ENCODE measurements around the gene GARIN3. TPM values are rescaled to one million over a fixed set of nuclear protein-coding genes. Genes with fewer than 3 reads are reported as not detected.

GARIN3 gene
- total RNA-seq, 1 experiment from 2014 or later: not detected

DNA sequence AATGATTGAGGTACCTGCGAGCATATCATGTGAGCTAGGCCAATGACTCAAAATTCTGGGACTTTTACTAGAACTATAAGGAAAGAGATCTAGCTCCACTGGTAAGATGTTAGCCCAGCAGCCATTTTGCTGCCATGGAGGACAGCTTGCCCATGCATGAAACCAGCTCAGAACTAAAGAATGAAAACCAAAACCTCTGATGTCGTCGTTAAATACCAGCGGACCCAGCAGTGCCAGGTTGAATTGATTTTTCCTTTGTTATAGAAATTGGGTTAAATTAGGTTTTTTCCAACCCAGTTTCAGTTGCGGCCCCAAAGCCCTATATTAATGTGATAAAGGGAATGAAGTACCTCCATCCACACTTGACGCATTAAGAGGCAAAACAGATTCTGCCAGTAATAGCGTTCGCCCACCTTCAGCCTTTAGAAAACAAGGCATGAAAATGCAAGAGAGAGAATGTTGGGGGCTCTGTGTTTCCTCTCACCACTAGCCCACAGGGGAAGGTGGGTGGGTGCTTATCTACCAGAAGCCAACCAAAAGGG, 9.1 kb upstream of the GARIN3 start:
- Histone ChIP-seq H3K14ac (ENCODE audit: insufficient read depth, low read length) (no peak overlapping the region), H3K27ac (ENCODE audit: insufficient read length, low read depth, low read length) (no peak overlapping the region), H4K8ac (replicated peaks; ENCODE audit: insufficient read length, low read depth, low read length) (no peak overlapping the region), H3K27me3 (ENCODE audit: insufficient read depth, low read length) (no peaks in the 10 kb centered on the region), H2BK120ac (ENCODE audit: low read depth, low read length, poor library complexity, severe bottlenecking) (no peak overlapping the region), H2AFZ (ENCODE audit: low read length) (no peak overlapping the region), H2BK5ac (ENCODE audit: insufficient read length, low read length) (no peak overlapping the region), H4K20me1 (ENCODE audit: control insufficient read depth, insufficient read depth, insufficient read length) (no peaks in the 10 kb centered on the region), H2BK12ac (ENCODE audit: insufficient read length, low read depth, low read length) (no peak overlapping the region), H3K4me2 (ENCODE audit: insufficient read depth, insufficient read length, low read length) (no peak overlapping the region), H3K23me2 (ENCODE audit: insufficient read length, low read depth, low read length, poor library complexity, severe bottlenecking) (no peaks in the 10 kb centered on the region), H2BK15ac (ENCODE audit: low read depth, low read length) (no peak overlapping the region), H4K91ac (ENCODE audit: insufficient read length, low read depth, low read length) (no peak overlapping the region), H3K79me2 (ENCODE audit: insufficient read depth, low read length) (no peaks in the 10 kb centered on the region), H4K5ac (ENCODE audit: insufficient read length, low read depth, low read length) (no peak overlapping the region), H3K56ac (ENCODE audit: insufficient read length, low read depth, low read length) (no peak overlapping the region), H3K9me3 (ENCODE audit: control insufficient read depth, low read depth, low read length) (no peaks in the 10 kb centered on the region), H3K9ac (ENCODE audit: extremely low read depth, insufficient read length, low read length) (no peak overlapping the region), H3K4me1 (ENCODE audit: insufficient read depth, low read length) (no peaks in the 10 kb centered on the region), H3K79me1 (ENCODE audit: insufficient read depth, low read depth, low read length, poor library complexity, severe bottlenecking) (no peaks in the 10 kb centered on the region), H3K18ac (ENCODE audit: insufficient read length, low read depth, low read length) (no peak overlapping the region), H3T11ph (ENCODE audit: low read length) (no peak overlapping the region), H2BK20ac (ENCODE audit: low read depth, low read length, poor library complexity, severe bottlenecking) (no peak overlapping the region), H2AK5ac (ENCODE audit: insufficient read length, low read length) (no peak overlapping the region), H3K23ac (ENCODE audit: insufficient read length, low read depth, low read length) (no peak overlapping the region), H3K4ac (ENCODE audit: low read depth, low read length) (no peak overlapping the region)
- H3K4me1 Mint-ChIP-seq: peaks cover 8 to 9% of the 10 kb centered on the region in 2 experiments; a peak in 3 of 4 replicates
- peaks cover 0 to 4% (median 0%) of the 10 kb centered on the region in 3 experiments; a peak in 2 of 7 replicates for H3K36me3 Mint-ChIP-seq (ENCODE audit: insufficient read depth in 1 of 3, low read depth in 3 of 3)
- H3K27me3 Mint-ChIP-seq (ENCODE audit: low read depth): peaks cover 19% of the 10 kb centered on the region
- H3K4me3 Mint-ChIP-seq: no peak overlapping the region
- H3K27ac Mint-ChIP-seq: no peak overlapping the region; a peak in 2 of 7 replicates
- no peak for DNase-seq
- no CpG with 5 or more reads among the region's 8 CpGs for WGBS (ENCODE audit: extremely low coverage, insufficient read length, low lambda C conversion rate)
- TF ChIP-seq, protein P1, sequence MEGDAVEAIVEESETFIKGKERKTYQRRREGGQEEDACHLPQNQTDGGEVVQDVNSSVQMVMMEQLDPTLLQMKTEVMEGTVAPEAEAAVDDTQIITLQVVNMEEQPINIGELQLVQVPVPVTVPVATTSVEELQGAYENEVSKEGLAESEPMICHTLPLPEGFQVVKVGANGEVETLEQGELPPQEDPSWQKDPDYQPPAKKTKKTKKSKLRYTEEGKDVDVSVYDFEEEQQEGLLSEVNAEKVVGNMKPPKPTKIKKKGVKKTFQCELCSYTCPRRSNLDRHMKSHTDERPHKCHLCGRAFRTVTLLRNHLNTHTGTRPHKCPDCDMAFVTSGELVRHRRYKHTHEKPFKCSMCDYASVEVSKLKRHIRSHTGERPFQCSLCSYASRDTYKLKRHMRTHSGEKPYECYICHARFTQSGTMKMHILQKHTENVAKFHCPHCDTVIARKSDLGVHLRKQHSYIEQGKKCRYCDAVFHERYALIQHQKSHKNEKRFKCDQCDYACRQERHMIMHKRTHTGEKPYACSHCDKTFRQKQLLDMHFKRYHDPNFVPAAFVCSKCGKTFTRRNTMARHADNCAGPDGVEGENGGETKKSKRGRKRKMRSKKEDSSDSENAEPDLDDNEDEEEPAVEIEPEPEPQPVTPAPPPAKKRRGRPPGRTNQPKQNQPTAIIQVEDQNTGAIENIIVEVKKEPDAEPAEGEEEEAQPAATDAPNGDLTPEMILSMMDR (conservative IDR thresholded peaks at IDR 0.05): no peak
- H3K9me3 Mint-ChIP-seq: peaks cover 3% of the 10 kb centered on the region in 2 experiments; a peak in 2 of 5 replicates

All from H9 (cell line).